Stomach (tissue), 4 donors: Measurements from ENCODE around the gene BCL11B.

Experiments used
- CTCF ChIP-seq, 7 experiments: fragments of 450-650 bp in 4 of 7; fragments of 200-600 bp in 3 of 7; sonication (generic) in 3 of 7; IDR thresholded peaks; one replicate each; pipeline ENCODE4 v1.5.1; 2016 to 2019; ENCODE audit warnings: antibody characterized with exemption in 7 of 7, control low read depth in 2 of 7, mild to moderate bottlenecking in 1 of 7
- EP300 ChIP-seq: sonication (generic); formaldehyde crosslinking; IDR thresholded peaks from one replicate; pipeline ENCODE4 v1.6.1; 2017; ENCODE audit warnings: antibody characterized with exemption
- POLR2A ChIP-seq, 4 donors: fragments of 450-650 bp; IDR thresholded peaks; one replicate each; pipeline ENCODE4 v1.6.1; 2016; ENCODE audit warnings: antibody characterized with exemption in 4 of 4, control low read depth in 2 of 4, mild to moderate bottlenecking in 1 of 4, moderate library complexity in 1 of 4

GRCh38 chr14:99155173-99156089 lies 116.6 kb downstream of the BCL11B start:
- TF ChIP-seq CTCF (IDR thresholded peaks at IDR 0.05) (no peak), EP300 (no peak), POLR2A (IDR thresholded peaks at IDR 0.05) (no peak)
